Measurements from ENCODE around the gene PIEZO1.

GRCh38 chr16:88787579-88788314 is 2.7 kb upstream of the PIEZO1 start:
- no peak for TF ChIP-seq CTCF (IDR thresholded peaks at IDR 0.05)
- no peak for TF ChIP-seq EP300 (IDR thresholded peaks at IDR 0.05)
- TF ChIP-seq POLR2AphosphoS5 (IDR thresholded peaks at IDR 0.05) = no peak
